Loucy (cell line): ENCODE measurements around the gene OR2T34.

ENCODE experiments used
- EZH2phosphoT487 ChIP-seq: fragments of 200-600 bp; IDR thresholded peaks from 2 replicates; pipeline ENCODE4 v1.6.1; 2018; ENCODE audit warnings: antibody characterized with exemption, mild to moderate bottlenecking, moderate library complexity, borderline replicate concordance
- TF ChIP-seq, protein P1 (sequence below): fragments of 200-600 bp; sonication (generic); conservative IDR thresholded peaks from 2 replicates; pipeline ENCODE4 v1.5.1; 2014; ENCODE audit warnings: mild to moderate bottlenecking, antibody characterized with exemption, low read length

DNA sequence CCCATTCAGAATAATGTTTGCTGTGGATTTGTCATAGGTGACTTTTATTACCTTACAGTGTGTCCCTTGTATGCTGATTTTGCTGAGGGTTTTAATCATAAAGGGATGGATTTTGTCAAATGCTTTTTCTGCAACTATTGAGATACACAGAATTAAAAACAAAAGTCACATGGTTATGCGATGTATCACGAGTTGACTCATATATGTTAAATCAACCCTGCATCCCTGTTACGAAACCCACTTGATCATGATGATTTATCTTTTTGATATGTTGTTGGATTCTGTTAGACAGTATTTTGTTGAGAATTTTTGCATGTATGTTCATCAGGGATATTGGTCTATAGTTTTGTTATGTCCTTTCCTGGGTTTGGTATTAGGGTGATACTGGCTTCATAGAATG, 10.7 kb upstream of the OR2T34 start:
- TF ChIP-seq, protein P1, sequence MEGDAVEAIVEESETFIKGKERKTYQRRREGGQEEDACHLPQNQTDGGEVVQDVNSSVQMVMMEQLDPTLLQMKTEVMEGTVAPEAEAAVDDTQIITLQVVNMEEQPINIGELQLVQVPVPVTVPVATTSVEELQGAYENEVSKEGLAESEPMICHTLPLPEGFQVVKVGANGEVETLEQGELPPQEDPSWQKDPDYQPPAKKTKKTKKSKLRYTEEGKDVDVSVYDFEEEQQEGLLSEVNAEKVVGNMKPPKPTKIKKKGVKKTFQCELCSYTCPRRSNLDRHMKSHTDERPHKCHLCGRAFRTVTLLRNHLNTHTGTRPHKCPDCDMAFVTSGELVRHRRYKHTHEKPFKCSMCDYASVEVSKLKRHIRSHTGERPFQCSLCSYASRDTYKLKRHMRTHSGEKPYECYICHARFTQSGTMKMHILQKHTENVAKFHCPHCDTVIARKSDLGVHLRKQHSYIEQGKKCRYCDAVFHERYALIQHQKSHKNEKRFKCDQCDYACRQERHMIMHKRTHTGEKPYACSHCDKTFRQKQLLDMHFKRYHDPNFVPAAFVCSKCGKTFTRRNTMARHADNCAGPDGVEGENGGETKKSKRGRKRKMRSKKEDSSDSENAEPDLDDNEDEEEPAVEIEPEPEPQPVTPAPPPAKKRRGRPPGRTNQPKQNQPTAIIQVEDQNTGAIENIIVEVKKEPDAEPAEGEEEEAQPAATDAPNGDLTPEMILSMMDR, result no peak
- no peak for TF ChIP-seq EZH2phosphoT487
